Tibial artery (tissue), 4 donors: ENCODE measurements around the gene SEC61A2.

ENCODE experiments used
- DNase-seq, 2 donors: peaks; one replicate each; pipeline ENCODE4 v3.0.0-alpha.2; 2019
- H3K27ac ChIP-seq, 2 donors: fragments of 200-600 bp; sonication (generic) in 1 of 2; 1 replicate in 1 of 2; 2 replicates in 1 of 2; pipeline ENCODE4 v1.5.1; 2018 to 2019; ENCODE audit warnings: mild to moderate bottlenecking in 1 of 2
- H3K27me3 ChIP-seq, 2 donors: fragments of 200-600 bp; sonication (generic) in 1 of 2; one replicate each; pipeline versions ENCODE4 v1.5.1 to v1.6.0; 2016 to 2019
- H3K36me3 ChIP-seq, 3 donors: fragments of 200-600 bp; sonication (generic) in 2 of 3; one replicate each; pipeline ENCODE4 v1.5.1; 2016 to 2019; ENCODE audit warnings: mild to moderate bottlenecking in 2 of 3
- H3K4me1 ChIP-seq, 4 donors: fragments of 200-600 bp; sonication (generic) in 2 of 4; 1 replicate in 3 of 4; 2 replicates in 1 of 4; pipeline ENCODE4 v1.5.1; 2016 to 2019
- H3K4me3 ChIP-seq, 2 donors: fragments of 200-600 bp; sonication (generic) in 1 of 2; 1 replicate in 1 of 2; 2 replicates in 1 of 2; pipeline ENCODE4 v1.5.1; 2018 to 2019; ENCODE audit warnings: mild to moderate bottlenecking in 2 of 2
- H3K9me3 ChIP-seq, 3 donors: fragments of 200-600 bp; sonication (generic) in 1 of 3; one replicate each; pipeline ENCODE4 v1.5.1; 2016 to 2019
- intact Hi-C: fragments of 100-400 bp; cut with DNase I; formaldehyde crosslinking; loops from one replicate; pipeline ENCODE4 v1.15.0; 2023; ENCODE audit warnings: low total_unique reads
- TF ChIP-seq, protein P1 (sequence below), 2 experiments: fragments of 200-600 bp in 1 of 2; fragments of 450-650 bp in 1 of 2; IDR thresholded peaks; one replicate each; pipeline ENCODE4 v1.5.1; 2017 to 2019; ENCODE audit warnings: antibody characterized with exemption in 2 of 2, mild to moderate bottlenecking in 1 of 2, moderate library complexity in 1 of 2

SEC61A2 gene

DNA sequence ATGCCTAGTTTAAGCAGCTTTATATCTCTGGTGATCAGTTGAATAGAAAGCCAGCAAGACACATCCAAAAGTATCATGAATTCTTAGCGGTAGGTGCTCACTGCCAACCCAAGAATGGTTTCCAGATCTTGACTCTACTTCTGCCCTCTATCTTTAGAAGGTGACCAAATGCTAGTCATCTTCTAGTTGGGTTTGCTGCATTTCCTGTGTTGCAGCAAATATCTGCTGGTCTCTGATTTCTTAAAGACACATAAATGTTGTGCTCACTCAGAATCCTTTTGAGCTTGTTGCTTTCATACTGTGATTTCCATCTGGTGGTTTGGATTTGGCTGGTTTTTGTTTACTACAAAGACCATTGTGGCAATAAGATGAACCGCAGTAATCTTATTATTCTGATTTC is 68.7 kb downstream of the SEC61A2 start:
- TF ChIP-seq, protein P1, sequence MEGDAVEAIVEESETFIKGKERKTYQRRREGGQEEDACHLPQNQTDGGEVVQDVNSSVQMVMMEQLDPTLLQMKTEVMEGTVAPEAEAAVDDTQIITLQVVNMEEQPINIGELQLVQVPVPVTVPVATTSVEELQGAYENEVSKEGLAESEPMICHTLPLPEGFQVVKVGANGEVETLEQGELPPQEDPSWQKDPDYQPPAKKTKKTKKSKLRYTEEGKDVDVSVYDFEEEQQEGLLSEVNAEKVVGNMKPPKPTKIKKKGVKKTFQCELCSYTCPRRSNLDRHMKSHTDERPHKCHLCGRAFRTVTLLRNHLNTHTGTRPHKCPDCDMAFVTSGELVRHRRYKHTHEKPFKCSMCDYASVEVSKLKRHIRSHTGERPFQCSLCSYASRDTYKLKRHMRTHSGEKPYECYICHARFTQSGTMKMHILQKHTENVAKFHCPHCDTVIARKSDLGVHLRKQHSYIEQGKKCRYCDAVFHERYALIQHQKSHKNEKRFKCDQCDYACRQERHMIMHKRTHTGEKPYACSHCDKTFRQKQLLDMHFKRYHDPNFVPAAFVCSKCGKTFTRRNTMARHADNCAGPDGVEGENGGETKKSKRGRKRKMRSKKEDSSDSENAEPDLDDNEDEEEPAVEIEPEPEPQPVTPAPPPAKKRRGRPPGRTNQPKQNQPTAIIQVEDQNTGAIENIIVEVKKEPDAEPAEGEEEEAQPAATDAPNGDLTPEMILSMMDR (IDR thresholded peaks at IDR 0.05): no peak
- Histone ChIP-seq H3K9me3 (no peaks in the 10 kb centered on the region), H3K4me1 (peaks cover 0 to 35% (median 28%) of the 10 kb centered on the region in 4 donors), H3K36me3 (peaks cover 8 to 43% (median 10%) of the 10 kb centered on the region in 3 donors), H3K4me3 (no peak overlapping the region), H3K27ac (no peak overlapping the region), H3K27me3 (no peaks in the 10 kb centered on the region)
- intact Hi-C loops: no loop called here
- no peak for DNase-seq

DNA sequence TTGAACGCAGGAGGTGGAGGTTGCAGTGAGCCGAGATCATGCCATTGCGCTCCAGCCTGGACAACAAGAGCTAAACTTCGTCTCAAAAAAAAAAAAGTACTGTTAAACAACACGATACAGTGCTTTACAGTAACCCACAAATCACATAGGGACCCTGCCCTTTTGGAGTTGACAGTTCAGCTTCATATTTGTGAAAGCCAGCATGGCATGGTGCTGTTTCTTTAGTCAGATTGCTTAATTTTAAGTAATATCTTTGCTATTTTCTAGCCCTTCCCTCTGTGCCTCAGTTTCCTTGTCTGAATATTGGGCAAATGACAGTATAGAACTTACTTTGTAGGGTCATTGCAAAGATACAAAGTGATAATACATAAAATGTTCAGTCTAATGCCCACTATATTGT is 71.4 kb downstream of the SEC61A2 start:
- peaks cover 8 to 66% (median 10%) of the 10 kb centered on the region in 3 donors for H3K36me3 ChIP-seq
- H3K4me1 ChIP-seq: peaks cover 0 to 19% (median 13%) of the 10 kb centered on the region in 4 donors
- H3K9me3 ChIP-seq: no peaks in the 10 kb centered on the region
- no peak overlapping the region for H3K4me3 ChIP-seq
- no peak for DNase-seq
- no peaks in the 10 kb centered on the region for H3K27me3 ChIP-seq
- TF ChIP-seq, protein P1 (IDR thresholded peaks at IDR 0.05): no peak
- H3K27ac ChIP-seq: no peak overlapping the region
- intact Hi-C loops: no loop called here

DNA sequence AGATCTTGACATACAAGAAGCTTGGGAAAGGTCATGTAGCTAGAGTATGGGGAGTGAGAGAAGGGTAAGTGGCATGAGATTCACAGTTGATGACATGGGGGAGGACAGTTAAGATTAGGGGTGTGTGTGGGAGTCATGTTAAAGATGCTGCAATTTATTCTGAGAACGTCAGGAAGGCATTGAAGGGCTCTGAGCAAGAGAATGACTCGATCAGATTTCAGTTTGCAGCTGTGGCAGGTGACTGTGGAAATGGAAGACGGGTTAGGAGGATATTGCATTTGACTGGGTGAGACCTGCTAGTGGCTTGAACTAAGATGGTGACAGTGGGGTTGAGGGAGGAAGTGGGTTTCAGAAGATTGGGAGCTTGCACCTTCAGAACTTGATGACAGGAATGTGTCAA is 72.1 kb downstream of the SEC61A2 start:
- no peak for DNase-seq
- TF ChIP-seq, protein P1 (IDR thresholded peaks at IDR 0.05): no peak
- H3K9me3 ChIP-seq: no peaks in the 10 kb centered on the region
- H3K27me3 ChIP-seq: no peaks in the 10 kb centered on the region
- H3K4me1 ChIP-seq: peaks cover 0 to 18% (median 13%) of the 10 kb centered on the region in 4 donors
- H3K4me3 ChIP-seq: no peak overlapping the region
- H3K36me3 ChIP-seq: peaks cover 8 to 67% (median 10%) of the 10 kb centered on the region in 3 donors
- no peak overlapping the region for H3K27ac ChIP-seq
- intact Hi-C loops: no loop called here

DNA sequence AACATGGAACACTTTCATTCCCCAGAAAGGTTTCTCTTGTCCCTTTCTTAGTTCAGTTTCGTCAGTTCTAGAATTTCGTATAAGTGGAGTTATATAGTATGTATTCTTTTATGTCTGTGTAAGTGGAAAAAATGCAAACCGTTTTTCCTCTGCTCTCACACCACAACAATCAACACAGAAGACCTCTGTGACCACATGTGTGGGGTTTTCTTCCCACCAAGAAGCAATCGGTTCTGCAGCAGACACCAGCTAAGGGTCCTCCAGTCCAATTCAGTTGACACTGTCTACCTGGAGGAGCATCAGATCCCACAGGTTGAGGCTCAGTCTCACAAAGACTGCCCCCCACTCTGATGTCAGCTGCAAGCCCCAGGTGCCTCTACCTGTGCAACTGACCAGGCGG is 72.7 kb downstream of the SEC61A2 start:
- DNase-seq: no peak
- peaks cover 8 to 67% (median 10%) of the 10 kb centered on the region in 3 donors for H3K36me3 ChIP-seq
- TF ChIP-seq, protein P1 (IDR thresholded peaks at IDR 0.05): no peak
- no peak overlapping the region for H3K4me3 ChIP-seq
- H3K9me3 ChIP-seq: no peaks in the 10 kb centered on the region
- no peak overlapping the region for H3K27ac ChIP-seq
- intact Hi-C loops: no loop called here
- no peaks in the 10 kb centered on the region for H3K27me3 ChIP-seq
- peaks cover 0 to 11% (median 7%) of the 10 kb centered on the region in 4 donors for H3K4me1 ChIP-seq

DNA sequence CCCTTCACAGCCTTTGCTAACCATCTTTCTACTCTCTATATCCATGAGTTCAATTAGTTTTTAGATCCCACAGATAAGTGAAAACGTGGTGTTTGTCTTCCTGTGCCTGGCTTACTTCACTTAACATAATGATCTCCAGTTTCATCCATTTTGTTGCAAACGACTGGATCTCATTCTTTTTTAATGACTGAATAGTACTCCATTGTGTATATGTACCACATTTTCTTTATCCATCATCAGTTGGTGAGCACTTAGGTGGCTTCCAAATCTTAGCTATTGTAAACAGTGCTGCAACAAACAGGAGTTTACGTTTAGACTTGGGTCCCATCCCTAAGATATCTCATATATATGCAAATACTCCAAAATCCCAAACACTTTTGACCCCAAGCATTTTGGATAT is 75.6 kb downstream of the SEC61A2 start:
- TF ChIP-seq, protein P1 (IDR thresholded peaks at IDR 0.05): no peak
- Histone ChIP-seq H3K27ac (no peak overlapping the region), H3K36me3 (peaks cover 8 to 78% (median 14%) of the 10 kb centered on the region in 3 donors), H3K4me1 (no peaks in the 10 kb centered on the region), H3K9me3 (no peaks in the 10 kb centered on the region), H3K27me3 (no peaks in the 10 kb centered on the region), H3K4me3 (no peak overlapping the region)
- intact Hi-C loops: no loop called here
- no peak for DNase-seq

DNA sequence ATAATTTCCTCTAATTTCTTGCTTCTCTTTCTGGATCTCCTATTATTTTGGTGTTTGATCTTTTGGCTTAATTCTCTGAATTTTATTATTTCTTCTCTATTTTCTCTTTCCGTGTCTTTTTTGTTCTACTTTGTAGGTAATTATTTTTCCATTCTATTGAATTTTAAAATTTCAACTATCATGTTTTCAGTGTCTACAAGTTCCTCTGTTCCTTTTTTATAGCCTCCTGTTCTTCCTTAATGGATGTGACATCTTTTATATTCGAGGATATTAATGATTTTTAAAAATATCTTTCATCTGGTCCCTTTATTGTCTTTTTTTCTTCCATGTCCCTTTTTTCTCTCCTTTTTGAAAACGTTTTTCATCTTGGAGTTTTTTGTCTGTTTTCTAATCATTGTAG is 77.6 kb downstream of the SEC61A2 start:
- TF ChIP-seq, protein P1 (IDR thresholded peaks at IDR 0.05): no peak
- Histone ChIP-seq H3K27ac (no peak overlapping the region), H3K27me3 (no peaks in the 10 kb centered on the region), H3K4me3 (no peak overlapping the region), H3K36me3 (peaks cover 23 to 77% (median 31%) of the 10 kb centered on the region in 3 donors), H3K4me1 (no peaks in the 10 kb centered on the region), H3K9me3 (no peaks in the 10 kb centered on the region)
- intact Hi-C loops: no loop called here
- DNase-seq: no peak
